HCT116 (cell line): ENCODE results near the gene ZBTB20. TPM values are rescaled to one million over a fixed set of nuclear protein-coding genes. Genes with fewer than 3 reads are reported as not detected.
A peak's percentile ranks its signal among the peaks of the same experiment; 100 is the strongest.

ENCODE experiments used
- ATAC-seq: fragments of 200-7000 bp; cut with Tn5 transposase; 2 replicates; pipeline ENCODE4 v1.9.1; 2020; ENCODE audit warnings: mild to moderate bottlenecking, moderate library complexity
- BruUV-seq: library from RNA; stranded (reverse); fragments of 400-500 nt; replicated peaks from 2 replicates; lab custom pipeline; 2021; lab: Mats Ljungman, UMichigan
- CTCF ChIA-PET: fragments of 300-600 bp; sonication (Branson Sonifier 250); formaldehyde crosslinking; loops from one replicate; lab custom pipeline; 2021; ENCODE audit warnings: antibody characterized with exemption; lab: Charles Lee
- POLR2A ChIA-PET: fragments of 300-600, 350-600 bp; sonication (Branson Sonifier 250); formaldehyde crosslinking; loops from one replicate; lab custom pipeline; 2021; ENCODE audit warnings: antibody characterized with exemption; lab: Charles Lee
- RAD21 ChIA-PET, 2 experiments: fragments of 300-600 bp; sonication (Branson Sonifier 250); formaldehyde crosslinking; loops; one replicate each; lab custom pipeline; 2023; ENCODE audit warnings: low total read pairs in 2 of 2; ENCODE audit not compliant: uncharacterized antibody in 2 of 2, unreplicated experiment in 2 of 2, low non-redundant PET in 1 of 2; lab: Charles Lee
- DNase-seq: peaks from one replicate; pipeline ENCODE4 v3.0.0-alpha.2; 2010; ENCODE audit warnings: low read depth, low spot score
- H2AFZ ChIP-seq: fragments of 200-600 bp; shearing (Covaris generic), sonication (generic); 2 replicates; pipeline ENCODE4 v1.6.1; 2017; ENCODE audit warnings: low read depth, mixed run types, mixed read lengths, antibody characterized with exemption, low read length; ENCODE audit not compliant: poor library complexity, severe bottlenecking
- H3K27ac ChIP-seq: 2 replicates; pipeline ENCODE4 v1.5.1; 2012; ENCODE audit warnings: low read depth, low read length
- H3K27me3 ChIP-seq: fragments of 200-600 bp; sonication (generic); 2 replicates; pipeline ENCODE4 v1.6.1; 2016; ENCODE audit warnings: mixed run types, low read length, mixed read lengths; ENCODE audit not compliant: insufficient read depth
- H3K36me3 ChIP-seq, 2 experiments: fragments of 200-500 bp in 1 of 2; fragments of 200-600 bp in 1 of 2; sonication (Bioruptor generic) in 1 of 2; sonication (generic) in 1 of 2; 2 replicates each; pipeline versions ENCODE4 v1.5.1 to v1.6.1; 2014 to 2016; ENCODE audit warnings: low read length in 2 of 2, inconsistent platforms in 1 of 2, mixed read lengths in 1 of 2, mixed run types in 1 of 2; ENCODE audit not compliant: insufficient read depth in 2 of 2, control insufficient read depth in 1 of 2
- H3K4me1 ChIP-seq, 2 experiments: fragments of 200-600 bp in 1 of 2; sonication (generic) in 1 of 2; 2 replicates each; pipeline versions ENCODE4 v1.5.1 to v1.6.1; 2012 to 2017; ENCODE audit warnings: low read length in 2 of 2, inconsistent platforms in 1 of 2, mild to moderate bottlenecking in 1 of 2, mixed read lengths in 1 of 2, mixed run types in 1 of 2, moderate library complexity in 1 of 2; ENCODE audit not compliant: insufficient read depth in 2 of 2, control insufficient read depth in 1 of 2
- H3K4me2 ChIP-seq: fragments of 200-600 bp; sonication (generic); 2 replicates; pipeline ENCODE4 v1.6.1; 2017; ENCODE audit warnings: mixed run types, low read length, mixed read lengths
- H3K4me3 ChIP-seq, 2 experiments: fragments of 200-600 bp in 1 of 2; sonication (generic) in 1 of 2; replicated peaks in 1 of 2; 2 replicates each; pipeline ENCODE4 v1.5.1; 2011 to 2016; ENCODE audit warnings: low read length in 2 of 2, control low read depth in 1 of 2, low read depth in 1 of 2, mild to moderate bottlenecking in 1 of 2, mixed read lengths in 1 of 2, mixed run types in 1 of 2
- H3K79me2 ChIP-seq: fragments of 200-600 bp; sonication (generic); 2 replicates; pipeline ENCODE4 v1.6.1; 2017; ENCODE audit warnings: mild to moderate bottlenecking, mixed run types, low read length, moderate library complexity, mixed read lengths; ENCODE audit not compliant: insufficient read depth
- H3K9ac ChIP-seq: fragments of 200-600 bp; sonication (generic); 2 replicates; pipeline ENCODE4 v1.6.1; 2016; ENCODE audit warnings: low read length, mixed read lengths
- H3K9me2 ChIP-seq: fragments of 200-600 bp; sonication (generic), shearing (Covaris generic); 2 replicates; pipeline ENCODE4 v1.6.1; 2017; ENCODE audit warnings: mixed run types, mild to moderate bottlenecking, moderate library complexity; ENCODE audit not compliant: insufficient read depth
- H3K9me3 ChIP-seq, 2 experiments: fragments of 200-500 bp in 1 of 2; fragments of 200-600 bp in 1 of 2; sonication (Bioruptor generic) in 1 of 2; sonication (generic) in 1 of 2; 2 replicates each; pipeline ENCODE4 v1.6.1; 2014 to 2017; ENCODE audit warnings: low read length in 2 of 2, mixed read lengths in 2 of 2, inconsistent platforms in 1 of 2, low read depth in 1 of 2, mild to moderate bottlenecking in 1 of 2, mixed run types in 1 of 2, moderate library complexity in 1 of 2; ENCODE audit not compliant: control insufficient read depth in 1 of 2, insufficient read depth in 1 of 2
- H4K20me1 ChIP-seq: fragments of 200-600 bp; sonication (generic), shearing (Covaris generic); 2 replicates; pipeline ENCODE4 v1.6.1; 2017; ENCODE audit warnings: mixed run types, mild to moderate bottlenecking, moderate library complexity; ENCODE audit not compliant: insufficient read depth
- CEBPB ChIP-seq: IDR thresholded peaks from 2 replicates; pipeline ENCODE4 v1.6.1; 2012; ENCODE audit warnings: low read depth
- EGR1 ChIP-seq: IDR thresholded peaks from 2 replicates; pipeline ENCODE4 v1.6.1; 2012; ENCODE audit warnings: low read depth
- ELF1 ChIP-seq: IDR thresholded peaks from 2 replicates; pipeline ENCODE4 v1.6.1; 2012; ENCODE audit warnings: low read depth, borderline replicate concordance
- EZH2 ChIP-seq: fragments of 200-600 bp; sonication (generic); IDR thresholded peaks from 2 replicates; pipeline ENCODE4 v1.6.1; 2017; ENCODE audit warnings: antibody characterized with exemption, mixed run types
- EZH2phosphoT487 ChIP-seq: fragments of 200-600 bp; IDR thresholded peaks from 2 replicates; pipeline ENCODE4 v1.6.1; 2018; ENCODE audit warnings: antibody characterized with exemption, borderline replicate concordance
- FOSL1 ChIP-seq: IDR thresholded peaks from 2 replicates; pipeline ENCODE4 v1.6.1; 2012; ENCODE audit warnings: low read depth
- POLR2AphosphoS5 ChIP-seq: IDR thresholded peaks from 2 replicates; pipeline ENCODE4 v1.6.1; 2011; ENCODE audit warnings: mild to moderate bottlenecking, low read depth, low read length, moderate library complexity
- SIN3A ChIP-seq: IDR thresholded peaks from 2 replicates; pipeline ENCODE4 v1.6.1; 2012; ENCODE audit warnings: low read depth
- SP1 ChIP-seq: IDR thresholded peaks from 2 replicates; pipeline ENCODE4 v1.6.1; 2012; ENCODE audit warnings: low read depth
- SRF ChIP-seq: IDR thresholded peaks from 2 replicates; pipeline ENCODE4 v1.6.1; 2012; ENCODE audit warnings: low read depth
- TCF7L2 ChIP-seq: IDR thresholded peaks from 2 replicates; pipeline ENCODE4 v1.7.0; 2011; ENCODE audit warnings: borderline replicate concordance, inconsistent platforms; ENCODE audit not compliant: insufficient read depth, insufficient read length; ENCODE audit errors: extremely low read depth
- ZFX ChIP-seq: fragments of 450-650 bp; IDR thresholded peaks from 2 replicates; pipeline ENCODE4 v1.6.1; 2017
- intact Hi-C: fragments of 100-400 bp; cut with micrococcal nuclease; formaldehyde crosslinking; loops from 2 replicates; pipeline ENCODE4 v1.10.0; 2022
- total RNA-seq: library from RNA; stranded (reverse); gene quantifications from one replicate; pipeline ENCODE4 v1.2.1, GENCODE V29; 2021; ENCODE audit not compliant: unreplicated experiment
- TF ChIP-seq, protein P1 (sequence below): IDR thresholded peaks from 2 replicates; pipeline ENCODE4 v1.6.1; 2012

The ZBTB20 gene
- total RNA-seq, 1 experiment from 2014 or later: 42.1 TPM

DNA sequence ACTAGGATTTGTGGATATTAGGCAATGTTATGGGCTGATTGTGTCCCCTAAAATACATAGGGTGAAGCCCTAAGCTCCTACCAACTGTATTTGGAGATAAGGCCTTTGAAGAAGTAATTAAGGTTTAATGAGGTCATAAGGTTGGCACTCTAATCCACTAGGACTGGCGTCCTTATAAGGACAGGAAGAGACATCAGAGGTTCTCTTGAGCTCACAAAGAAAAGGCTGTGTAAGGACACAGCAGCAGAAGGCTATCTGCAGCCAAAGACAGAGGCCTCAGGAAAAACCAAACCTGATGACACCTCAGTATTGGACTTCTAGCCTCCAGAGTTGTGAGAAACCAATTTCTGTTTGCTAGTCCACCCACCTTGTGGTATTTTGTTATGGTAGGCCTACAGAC, 416.7 kb downstream of the ZBTB20 start:
- ChIA-PET POLR2A (no interaction called here), CTCF (no interaction called here), RAD21 (interaction anchor here in 1 of 2 experiments (0.6 kb wide), 1 partner anchor 416 kb away, joined by 4 read pairs; no protein-coding TSS in a partner anchor)
- peak overlapping the region; percentile 45 for H3K27ac ChIP-seq
- intact Hi-C loops: no loop called here
- no peaks in the 10 kb centered on the region for H3K9me2 ChIP-seq
- peaks cover 96% of the 10 kb centered on the region for H3K79me2 ChIP-seq
- peak; percentile 55; the same call in 1 of the 2 replicates for ATAC-seq
- peaks cover 29 to 45% of the 10 kb centered on the region in 2 experiments for H3K4me1 ChIP-seq
- 0 out of 2 replicates have a peak, but pooled peaks cover 5% of the 10 kb centered on the region for H4K20me1 ChIP-seq
- BruUV-seq: no TSS peak
- no peaks in the 10 kb centered on the region; a peak in 1 of 4 replicates for H3K36me3 ChIP-seq
- TF ChIP-seq TCF7L2 (peak; percentile 48), CEBPB (no peak), SP1 (no peak)
- no peak for DNase-seq
- no peak overlapping the region for H3K9ac ChIP-seq
- H3K9me3 ChIP-seq: no peaks in the 10 kb centered on the region
- H3K4me2 ChIP-seq: peak overlapping the region; percentile 18; the same call in 1 of the 2 replicates
- H3K27me3 ChIP-seq: no peaks in the 10 kb centered on the region
- H3K4me3 ChIP-seq: no peak overlapping the region
- H2AFZ ChIP-seq: no peak overlapping the region

DNA sequence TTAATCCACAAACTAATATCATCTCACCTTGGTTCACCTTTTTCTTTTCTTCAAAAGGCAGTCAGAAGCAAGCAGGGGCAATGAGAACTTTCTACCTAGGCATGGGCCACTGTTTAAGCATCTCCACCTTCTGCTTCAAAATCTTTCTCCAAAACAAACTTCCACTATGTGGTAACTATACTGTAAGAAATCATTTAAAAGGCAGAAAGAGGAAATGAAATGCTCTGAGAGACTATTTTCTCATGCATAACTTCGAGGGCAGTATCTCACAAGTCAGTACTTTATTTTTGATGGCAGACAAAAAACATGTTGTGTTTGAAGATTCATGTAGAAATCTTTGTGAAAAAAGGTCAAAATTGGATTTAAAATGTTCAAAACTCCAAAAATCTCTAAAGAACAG, 419.7 kb downstream of the ZBTB20 start:
- no peak overlapping the region for H3K9ac ChIP-seq
- BruUV-seq: no TSS peak

More for the DNA sequence above, 419.7 kb downstream of the ZBTB20 start:
- Histone ChIP-seq H3K27me3 (no peaks in the 10 kb centered on the region), H3K4me1 (peaks cover 25 to 37% of the 10 kb centered on the region in 2 experiments), H3K36me3 (no peaks in the 10 kb centered on the region; a peak in 1 of 4 replicates), H2AFZ (no peak overlapping the region), H3K9me2 (no peaks in the 10 kb centered on the region), H3K79me2 (peaks cover 94% of the 10 kb centered on the region), H4K20me1 (0 out of 2 replicates have a peak, but pooled peaks cover 5% of the 10 kb centered on the region), H3K27ac (no peak overlapping the region)
- POLR2A ChIA-PET: no interaction called here
- no peak for DNase-seq
- RAD21 ChIA-PET: no interaction called here
- TF ChIP-seq EZH2: no peak
- TF ChIP-seq FOSL1: no peak
- TF ChIP-seq ZFX: no peak
- no peak for TF ChIP-seq EGR1
- no peak for TF ChIP-seq ELF1
- no peak for TF ChIP-seq POLR2AphosphoS5
- no peak for TF ChIP-seq TCF7L2
- TF ChIP-seq EZH2phosphoT487: no peak
- no peak for TF ChIP-seq SRF
- no peak for TF ChIP-seq SP1
- TF ChIP-seq, protein P1, sequence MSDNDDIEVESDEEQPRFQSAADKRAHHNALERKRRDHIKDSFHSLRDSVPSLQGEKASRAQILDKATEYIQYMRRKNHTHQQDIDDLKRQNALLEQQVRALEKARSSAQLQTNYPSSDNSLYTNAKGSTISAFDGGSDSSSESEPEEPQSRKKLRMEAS: no peak
- no peak for TF ChIP-seq SIN3A
- TF ChIP-seq, all 23 proteins: peak for 0
- Histone ChIP-seq H3K4me2 (no peak overlapping the region), H3K4me3 (no peak overlapping the region), H3K9me3 (no peaks in the 10 kb centered on the region)
- CTCF ChIA-PET: no interaction called here
- intact Hi-C loops: no loop called here
- no peak for ATAC-seq
